Breast epithelium (tissue), 3 donors: Measurements from ENCODE around the gene HAGHL.

Experiments
- POLR2A ChIP-seq: fragments of 450-650 bp; IDR thresholded peaks from one replicate; pipeline ENCODE4 v1.6.1; 2016; ENCODE audit warnings: antibody characterized with exemption, mild to moderate bottlenecking, moderate library complexity
- POLR2AphosphoS5 ChIP-seq, 3 donors: sonication (generic); formaldehyde crosslinking; IDR thresholded peaks; one replicate each; pipeline ENCODE4 v1.6.1; 2017; ENCODE audit warnings: antibody characterized with exemption in 3 of 3
- TF ChIP-seq, protein P1 (sequence below), 3 donors: fragments of 450-650 bp; IDR thresholded peaks; one replicate each; pipeline ENCODE4 v1.5.1; 2016 to 2017; ENCODE audit warnings: antibody characterized with exemption in 3 of 3, mild to moderate bottlenecking in 3 of 3, moderate library complexity in 3 of 3

DNA sequence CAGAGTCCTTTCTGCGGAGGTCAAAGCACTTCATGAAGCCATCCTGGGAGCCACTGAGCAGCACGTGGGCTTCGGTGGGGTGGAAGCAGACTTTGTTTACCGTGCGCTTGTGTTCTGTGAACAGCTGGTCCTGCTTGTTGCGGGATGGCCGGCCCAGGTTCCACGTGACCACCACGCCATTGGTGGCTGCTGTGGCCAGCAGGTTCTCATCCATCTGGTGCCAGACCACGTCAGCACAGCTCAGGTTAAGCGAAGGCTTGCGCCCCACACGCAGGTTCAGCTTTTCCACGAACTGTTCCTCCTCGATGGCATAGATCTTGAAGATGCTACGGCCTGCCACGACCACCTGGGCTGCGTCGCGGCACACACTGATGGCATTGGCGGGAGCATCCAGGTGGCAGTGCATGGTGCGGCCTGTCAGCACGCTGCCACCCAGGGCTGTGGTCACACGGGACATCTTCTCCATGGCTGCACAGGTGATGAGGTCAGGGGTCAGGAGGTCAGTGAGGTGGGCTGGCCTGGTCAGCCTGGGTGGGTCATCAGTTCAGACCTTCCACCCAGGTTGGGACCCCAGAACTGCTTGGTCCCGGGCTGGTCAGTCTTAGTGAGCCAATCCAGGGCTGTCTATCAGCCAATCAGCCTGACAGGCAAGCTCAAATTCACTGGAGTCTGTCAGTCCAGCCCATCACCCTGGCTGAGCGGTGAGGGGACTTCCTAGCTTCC lies 37.6 kb upstream of the HAGHL start:
- TF ChIP-seq, protein P1, sequence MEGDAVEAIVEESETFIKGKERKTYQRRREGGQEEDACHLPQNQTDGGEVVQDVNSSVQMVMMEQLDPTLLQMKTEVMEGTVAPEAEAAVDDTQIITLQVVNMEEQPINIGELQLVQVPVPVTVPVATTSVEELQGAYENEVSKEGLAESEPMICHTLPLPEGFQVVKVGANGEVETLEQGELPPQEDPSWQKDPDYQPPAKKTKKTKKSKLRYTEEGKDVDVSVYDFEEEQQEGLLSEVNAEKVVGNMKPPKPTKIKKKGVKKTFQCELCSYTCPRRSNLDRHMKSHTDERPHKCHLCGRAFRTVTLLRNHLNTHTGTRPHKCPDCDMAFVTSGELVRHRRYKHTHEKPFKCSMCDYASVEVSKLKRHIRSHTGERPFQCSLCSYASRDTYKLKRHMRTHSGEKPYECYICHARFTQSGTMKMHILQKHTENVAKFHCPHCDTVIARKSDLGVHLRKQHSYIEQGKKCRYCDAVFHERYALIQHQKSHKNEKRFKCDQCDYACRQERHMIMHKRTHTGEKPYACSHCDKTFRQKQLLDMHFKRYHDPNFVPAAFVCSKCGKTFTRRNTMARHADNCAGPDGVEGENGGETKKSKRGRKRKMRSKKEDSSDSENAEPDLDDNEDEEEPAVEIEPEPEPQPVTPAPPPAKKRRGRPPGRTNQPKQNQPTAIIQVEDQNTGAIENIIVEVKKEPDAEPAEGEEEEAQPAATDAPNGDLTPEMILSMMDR (IDR thresholded peaks at IDR 0.05) = no peak
- TF ChIP-seq POLR2A = no peak
- TF ChIP-seq POLR2AphosphoS5 (IDR thresholded peaks at IDR 0.05) = no peak
